ENCODE measurements around the gene HSD17B7.

HSD17B7 gene

GRCh38 chr1:162859191-162859590, 68.7 kb downstream of the HSD17B7 start:
- no peak for DNase-seq

- DNase-seq = no peak
Measured at GRCh38 chr1:162861101-162861500, 70.6 kb downstream of the HSD17B7 start, which contains the start of gene CCDC190. CCDC190 (minus strand) TSS chr1:162861175; CDS start chr1:162859646, 1,529 bp downstream.

DNA sequence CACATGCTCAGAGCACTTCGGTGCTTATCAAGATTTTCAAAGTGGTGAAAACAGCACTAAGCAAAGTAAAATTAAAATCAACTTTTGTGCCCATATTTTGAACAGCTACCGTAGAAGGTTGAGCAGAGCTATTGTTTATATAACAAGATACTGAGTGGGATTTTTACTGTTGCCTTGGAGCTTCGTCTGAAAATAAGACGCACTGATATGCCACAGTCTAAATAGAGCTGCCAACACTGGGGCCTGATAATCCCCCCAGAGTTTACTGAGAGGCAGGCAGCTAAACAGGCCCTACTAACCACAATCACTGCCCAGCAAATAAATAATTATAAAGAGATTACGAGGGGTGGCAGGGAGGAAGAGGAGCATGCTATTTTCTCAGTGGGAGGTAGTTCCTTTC, 71.1 kb downstream of the HSD17B7 start:
- no peak for DNase-seq

Data from SW 1271 (cell line).